ENCODE data around the gene PRICKLE2.

DNA sequence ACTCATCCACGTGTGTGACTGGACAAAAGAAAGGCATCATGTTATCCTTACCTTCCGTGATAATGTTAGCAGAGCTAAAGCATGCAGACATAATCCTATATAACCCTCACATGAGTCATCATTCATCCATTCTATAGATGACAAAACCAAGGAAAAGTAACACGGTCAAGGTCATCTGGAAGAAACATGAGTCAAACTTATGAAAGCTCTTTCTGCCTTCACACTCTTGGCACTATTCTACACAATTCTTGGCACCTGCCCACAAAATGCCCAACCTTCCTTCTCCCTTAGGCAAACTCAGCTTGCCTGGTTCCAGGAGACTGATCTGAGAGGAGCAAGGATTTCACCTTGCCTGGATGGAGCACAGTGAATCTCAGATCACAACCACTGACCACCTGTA lies 66.9 kb downstream of the PRICKLE2 start:
- TF ChIP-seq, protein P1, sequence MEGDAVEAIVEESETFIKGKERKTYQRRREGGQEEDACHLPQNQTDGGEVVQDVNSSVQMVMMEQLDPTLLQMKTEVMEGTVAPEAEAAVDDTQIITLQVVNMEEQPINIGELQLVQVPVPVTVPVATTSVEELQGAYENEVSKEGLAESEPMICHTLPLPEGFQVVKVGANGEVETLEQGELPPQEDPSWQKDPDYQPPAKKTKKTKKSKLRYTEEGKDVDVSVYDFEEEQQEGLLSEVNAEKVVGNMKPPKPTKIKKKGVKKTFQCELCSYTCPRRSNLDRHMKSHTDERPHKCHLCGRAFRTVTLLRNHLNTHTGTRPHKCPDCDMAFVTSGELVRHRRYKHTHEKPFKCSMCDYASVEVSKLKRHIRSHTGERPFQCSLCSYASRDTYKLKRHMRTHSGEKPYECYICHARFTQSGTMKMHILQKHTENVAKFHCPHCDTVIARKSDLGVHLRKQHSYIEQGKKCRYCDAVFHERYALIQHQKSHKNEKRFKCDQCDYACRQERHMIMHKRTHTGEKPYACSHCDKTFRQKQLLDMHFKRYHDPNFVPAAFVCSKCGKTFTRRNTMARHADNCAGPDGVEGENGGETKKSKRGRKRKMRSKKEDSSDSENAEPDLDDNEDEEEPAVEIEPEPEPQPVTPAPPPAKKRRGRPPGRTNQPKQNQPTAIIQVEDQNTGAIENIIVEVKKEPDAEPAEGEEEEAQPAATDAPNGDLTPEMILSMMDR (IDR thresholded peaks at IDR 0.05): no peak
- TF ChIP-seq POLR2AphosphoS5 (IDR thresholded peaks at IDR 0.05; ENCODE audit: low read depth, low read length): no peak
- TF ChIP-seq, protein P2, sequence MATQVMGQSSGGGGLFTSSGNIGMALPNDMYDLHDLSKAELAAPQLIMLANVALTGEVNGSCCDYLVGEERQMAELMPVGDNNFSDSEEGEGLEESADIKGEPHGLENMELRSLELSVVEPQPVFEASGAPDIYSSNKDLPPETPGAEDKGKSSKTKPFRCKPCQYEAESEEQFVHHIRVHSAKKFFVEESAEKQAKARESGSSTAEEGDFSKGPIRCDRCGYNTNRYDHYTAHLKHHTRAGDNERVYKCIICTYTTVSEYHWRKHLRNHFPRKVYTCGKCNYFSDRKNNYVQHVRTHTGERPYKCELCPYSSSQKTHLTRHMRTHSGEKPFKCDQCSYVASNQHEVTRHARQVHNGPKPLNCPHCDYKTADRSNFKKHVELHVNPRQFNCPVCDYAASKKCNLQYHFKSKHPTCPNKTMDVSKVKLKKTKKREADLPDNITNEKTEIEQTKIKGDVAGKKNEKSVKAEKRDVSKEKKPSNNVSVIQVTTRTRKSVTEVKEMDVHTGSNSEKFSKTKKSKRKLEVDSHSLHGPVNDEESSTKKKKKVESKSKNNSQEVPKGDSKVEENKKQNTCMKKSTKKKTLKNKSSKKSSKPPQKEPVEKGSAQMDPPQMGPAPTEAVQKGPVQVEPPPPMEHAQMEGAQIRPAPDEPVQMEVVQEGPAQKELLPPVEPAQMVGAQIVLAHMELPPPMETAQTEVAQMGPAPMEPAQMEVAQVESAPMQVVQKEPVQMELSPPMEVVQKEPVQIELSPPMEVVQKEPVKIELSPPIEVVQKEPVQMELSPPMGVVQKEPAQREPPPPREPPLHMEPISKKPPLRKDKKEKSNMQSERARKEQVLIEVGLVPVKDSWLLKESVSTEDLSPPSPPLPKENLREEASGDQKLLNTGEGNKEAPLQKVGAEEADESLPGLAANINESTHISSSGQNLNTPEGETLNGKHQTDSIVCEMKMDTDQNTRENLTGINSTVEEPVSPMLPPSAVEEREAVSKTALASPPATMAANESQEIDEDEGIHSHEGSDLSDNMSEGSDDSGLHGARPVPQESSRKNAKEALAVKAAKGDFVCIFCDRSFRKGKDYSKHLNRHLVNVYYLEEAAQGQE (IDR thresholded peaks at IDR 0.05; ENCODE audit: insufficient read depth in 1 of 2, low read depth in 2 of 2, low read length in 1 of 2): no peak
- TF ChIP-seq TCF7L2 (IDR thresholded peaks at IDR 0.05; ENCODE audit: low read depth, low read length): no peak
